GM12878 (cell line): Measurements from ENCODE around the gene ZFP91. TPM values are rescaled to one million over a fixed set of nuclear protein-coding genes. Genes with fewer than 3 reads are reported as not detected.

Experiments
- ATAC-seq: fragments of 200-7000 bp; cut with Tn5 transposase; 3 replicates; pipeline ENCODE4 v1.9.1; 2020; ENCODE audit warnings: mild to moderate bottlenecking, moderate library complexity
- BruUV-seq: library from RNA; stranded (reverse); fragments of 400-500 nt; replicated peaks from 2 replicates; lab custom pipeline; 2021; lab: Mats Ljungman, UMichigan
- CTCF ChIA-PET: fragments of 300-600 bp; sonication (Branson Sonifier 250); formaldehyde crosslinking; extraction: SDS; loops from one replicate; lab custom pipeline; 2021; ENCODE audit warnings: inconsistent platforms; lab: Yijun Ruan, JAX
- POLR2A ChIA-PET: fragments of 350-600 bp; formaldehyde crosslinking; extraction: SDS; loops from one replicate; lab custom pipeline; 2021; ENCODE audit warnings: inconsistent platforms; lab: Charles Lee
- RAD21 ChIA-PET: fragments of 300-600 bp; sonication (Branson Sonifier 250); formaldehyde crosslinking; loops from one replicate; lab custom pipeline; 2023; ENCODE audit warnings: antibody characterized with exemption; ENCODE audit not compliant: unreplicated experiment; lab: Charles Lee
- SMC1A ChIA-PET: fragments of 300-600 bp; sonication (Branson Sonifier 250); formaldehyde crosslinking; loops from one replicate; lab custom pipeline; 2023; ENCODE audit not compliant: unreplicated experiment, uncharacterized antibody; lab: Charles Lee
- DNase-seq: peaks from one replicate; pipeline ENCODE4 v3.0.0-alpha.2; 2011; ENCODE audit warnings: low read depth, low spot score
- FAIRE-seq: peaks from 3 replicates; lab custom pipeline; 2011; peaks lifted over from hg19 to GRCh38; lab: Jason Lieb, UNC
- H2AFZ ChIP-seq: 2 replicates; pipeline ENCODE4 v1.6.0; 2011; ENCODE audit warnings: low read depth, low read length, control low read depth; ENCODE audit not compliant: control insufficient read depth
- H3K27ac ChIP-seq: 2 replicates; pipeline ENCODE4 v1.5.1; 2011; ENCODE audit warnings: control low read depth; ENCODE audit not compliant: control insufficient read depth, insufficient read depth
- H3K27me3 ChIP-seq, 2 experiments: replicated peaks in 1 of 2; 2 replicates each; pipeline versions ENCODE4 v1.6.0 to v1.6.1; 2011; ENCODE audit warnings: low read length in 1 of 2; ENCODE audit not compliant: control insufficient read depth in 2 of 2, insufficient read depth in 2 of 2
- H3K36me3 ChIP-seq, 2 experiments: 2 replicates each; pipeline ENCODE4 v1.5.1; 2011; ENCODE audit warnings: low read length in 1 of 2; ENCODE audit not compliant: control insufficient read depth in 2 of 2, insufficient read depth in 2 of 2
- H3K4me1 ChIP-seq: 2 replicates; pipeline ENCODE4 v1.6.1; 2011; ENCODE audit warnings: mild to moderate bottlenecking, low read length, moderate library complexity, mixed read lengths; ENCODE audit not compliant: control insufficient read depth, insufficient read depth
- H3K4me2 ChIP-seq: 2 replicates; pipeline ENCODE4 v1.6.0; 2011; ENCODE audit warnings: control low read depth; ENCODE audit not compliant: control insufficient read depth, insufficient read depth
- H3K4me3 ChIP-seq: fragments of 200-600 bp; sonication (generic); 2 replicates; pipeline ENCODE4 v1.5.1; 2016
- H3K79me2 ChIP-seq: 2 replicates; pipeline ENCODE4 v1.6.0; 2011; ENCODE audit warnings: low read length; ENCODE audit not compliant: control insufficient read depth, insufficient read depth
- H3K9ac ChIP-seq: 2 replicates; pipeline ENCODE4 v1.8.0; 2011; ENCODE audit warnings: low read length, control low read depth, mixed read lengths; ENCODE audit not compliant: control insufficient read depth, insufficient read depth
- H3K9me3 ChIP-seq: replicated peaks from 3 replicates; pipeline ENCODE4 v1.5.1; 2011; ENCODE audit warnings: mild to moderate bottlenecking, low read length; ENCODE audit not compliant: control insufficient read depth, insufficient read depth
- H4K20me1 ChIP-seq: 2 replicates; pipeline ENCODE4 v1.6.0; 2011; ENCODE audit not compliant: control insufficient read depth, insufficient read depth
- E4F1 ChIP-seq: fragments of 450-650 bp; IDR thresholded peaks from 2 replicates; pipeline ENCODE4 v1.6.1; 2018; ENCODE audit warnings: borderline replicate concordance, mild to moderate bottlenecking; ENCODE audit not compliant: partially characterized antibody
- NRF1 ChIP-seq: conservative IDR thresholded peaks from 2 replicates; pipeline ENCODE4 v1.6.1; 2011; ENCODE audit warnings: mild to moderate bottlenecking, low read depth, low read length, improper control_type of control experiment
- RELB ChIP-seq: fragments of 450-650 bp; IDR thresholded peaks from 2 replicates; pipeline ENCODE4 v1.6.1; 2017; ENCODE audit warnings: low read depth, mild to moderate bottlenecking, moderate library complexity
- USF1 ChIP-seq: IDR thresholded peaks from 2 replicates; pipeline ENCODE4 v1.6.1; 2011; ENCODE audit warnings: borderline replicate concordance, low read depth, mild to moderate bottlenecking, moderate library complexity, mixed read lengths, low read length; ENCODE audit not compliant: insufficient read depth; ENCODE audit errors: extremely low read length
- ZBTB33 ChIP-seq: fragments of 450-650 bp; IDR thresholded peaks from 2 replicates; pipeline ENCODE4 v1.6.1; 2017; ENCODE audit warnings: mild to moderate bottlenecking
- ZNF274 ChIP-seq: IDR thresholded peaks from one replicate; pipeline ENCODE4 v1.8.0; 2011; ENCODE audit not compliant: insufficient read length, insufficient read depth
- ZNF622 ChIP-seq: fragments of 450-650 bp; IDR thresholded peaks from 2 replicates; pipeline ENCODE4 v1.6.1; 2017; ENCODE audit warnings: mild to moderate bottlenecking, inconsistent platforms
- WGBS: methylation state at CpG from one replicate; pipeline ENCODE4 v1.1.6; 2016; ENCODE audit warnings: low lambda C conversion rate; ENCODE audit not compliant: insufficient replicate concordance, insufficient coverage; ENCODE audit errors: missing lambda C conversion rate; 5-methylcytosine and 5-hydroxymethylcytosine counted together
- in situ Hi-C: fragments of 300-500 bp; cut with MboI; formaldehyde crosslinking; loops from 9 replicates; pipeline ENCODE4 v1.14.3; 2018; ENCODE audit warnings: mixed read lengths
- intact Hi-C: fragments of 100-400 bp; cut with micrococcal nuclease; formaldehyde crosslinking; loops from one replicate; pipeline ENCODE4 v1.14.2; 2022; ENCODE audit not compliant: unreplicated experiment
- polyA plus RNA-seq, 11 experiments: library from polyadenylated mRNA; depleted of rRNA in 4 of 11; unstranded in 6 of 11; stranded (reverse) in 5 of 11; fragments of >200 nt; fragmentation: Nextera tagmentation in 4 of 11; fragmentation: Illumina TruSeq in 1 of 11; extraction: Ambion mirVana in 4 of 11; extraction: Trizol in 1 of 11; gene quantifications; 1 replicate in 1 of 11; 2 replicates in 10 of 11; pipeline versions ENCODE4 v1.2.1 to v1.2.3, GENCODE V29; 2011 to 2016; ENCODE audit warnings: inconsistent platforms in 2 of 11, missing spikeins in 2 of 11, low read depth in 1 of 11
- total RNA-seq, 4 experiments: library from RNA; depleted of rRNA in 3 of 4; stranded (reverse); fragments of >200 nt in 3 of 4; fragmentation: Illumina TruSeq in 1 of 4; extraction: Trizol in 1 of 4; gene quantifications; 2 replicates each; pipeline versions ENCODE4 v1.2.1 to v1.2.3, GENCODE V29; 2013 to 2021
- TF ChIP-seq, protein P1 (sequence below): fragments of 450-650 bp; formaldehyde crosslinking; IDR thresholded peaks from 2 replicates; pipeline ENCODE4 v1.5.0; 2022; ENCODE audit warnings: mild to moderate bottlenecking, missing genetic modification characterization
- TF ChIP-seq, protein P2 (sequence below): fragments of 450-650 bp; IDR thresholded peaks from 2 replicates; pipeline ENCODE4 v1.6.1; 2017; ENCODE audit warnings: mild to moderate bottlenecking, low read depth, inconsistent platforms; ENCODE audit not compliant: poor library complexity, severe bottlenecking

Gene ZFP91
- total and polyA plus RNA-seq, 10 of the 15 experiments (the other 5 are each of a cell fraction or from before 2014, with no cell fraction given), result 12.9 to 54.1 (median 31.7) TPM

GRCh38 chr11:58639103-58639502, 60.2 kb downstream of the ZFP91 start:
- intact Hi-C loops (no loop called here), in situ Hi-C loops (no loop called here)
- H3K4me3 ChIP-seq, result no peak overlapping the region
- H3K9ac ChIP-seq, result no peak overlapping the region
- ChIA-PET POLR2A (interaction anchor here (0.9 kb wide), 1 partner anchor 63 kb away, joined by 3 read pairs; the partner anchor contains the start of gene LPXN), RAD21 (interaction anchor here (1.2 kb wide), 1 partner anchor 9 kb away, joined by 3 read pairs; no protein-coding TSS in a partner anchor), SMC1A (interaction anchor here (1.0 to 4.7 kb wide), 3 partner anchors 8 to 11 kb away, joined by 3 to 26 read pairs (median 8); no protein-coding TSS in a partner anchor), CTCF (interaction anchor here (0.8 to 2.7 kb wide), 6 partner anchors 9 to 38 kb away, joined by 3 to 35 read pairs (median 4); no protein-coding TSS in a partner anchor)
- no peak overlapping the region for H2AFZ ChIP-seq
- BruUV-seq, result no TSS peak
- H3K27ac ChIP-seq, result no peak overlapping the region
- DNase-seq (no peak), FAIRE-seq (no peak), ATAC-seq (no peak)
- H3K4me1 ChIP-seq, result no peaks in the 10 kb centered on the region
- no peaks in the 10 kb centered on the region for H4K20me1 ChIP-seq
- H3K27me3 ChIP-seq, result no peaks in the 10 kb centered on the region
- WGBS, result 70% methylated on average over 6 of the region's 6 CpGs
- H3K4me2 ChIP-seq, result no peak overlapping the region
- no peaks in the 10 kb centered on the region for H3K79me2 ChIP-seq
- no peaks in the 10 kb centered on the region for H3K36me3 ChIP-seq
- no peaks in the 10 kb centered on the region; the same call in 2 of the 3 replicates for H3K9me3 ChIP-seq
- no peak for TF ChIP-seq USF1
- TF ChIP-seq, protein P1, sequence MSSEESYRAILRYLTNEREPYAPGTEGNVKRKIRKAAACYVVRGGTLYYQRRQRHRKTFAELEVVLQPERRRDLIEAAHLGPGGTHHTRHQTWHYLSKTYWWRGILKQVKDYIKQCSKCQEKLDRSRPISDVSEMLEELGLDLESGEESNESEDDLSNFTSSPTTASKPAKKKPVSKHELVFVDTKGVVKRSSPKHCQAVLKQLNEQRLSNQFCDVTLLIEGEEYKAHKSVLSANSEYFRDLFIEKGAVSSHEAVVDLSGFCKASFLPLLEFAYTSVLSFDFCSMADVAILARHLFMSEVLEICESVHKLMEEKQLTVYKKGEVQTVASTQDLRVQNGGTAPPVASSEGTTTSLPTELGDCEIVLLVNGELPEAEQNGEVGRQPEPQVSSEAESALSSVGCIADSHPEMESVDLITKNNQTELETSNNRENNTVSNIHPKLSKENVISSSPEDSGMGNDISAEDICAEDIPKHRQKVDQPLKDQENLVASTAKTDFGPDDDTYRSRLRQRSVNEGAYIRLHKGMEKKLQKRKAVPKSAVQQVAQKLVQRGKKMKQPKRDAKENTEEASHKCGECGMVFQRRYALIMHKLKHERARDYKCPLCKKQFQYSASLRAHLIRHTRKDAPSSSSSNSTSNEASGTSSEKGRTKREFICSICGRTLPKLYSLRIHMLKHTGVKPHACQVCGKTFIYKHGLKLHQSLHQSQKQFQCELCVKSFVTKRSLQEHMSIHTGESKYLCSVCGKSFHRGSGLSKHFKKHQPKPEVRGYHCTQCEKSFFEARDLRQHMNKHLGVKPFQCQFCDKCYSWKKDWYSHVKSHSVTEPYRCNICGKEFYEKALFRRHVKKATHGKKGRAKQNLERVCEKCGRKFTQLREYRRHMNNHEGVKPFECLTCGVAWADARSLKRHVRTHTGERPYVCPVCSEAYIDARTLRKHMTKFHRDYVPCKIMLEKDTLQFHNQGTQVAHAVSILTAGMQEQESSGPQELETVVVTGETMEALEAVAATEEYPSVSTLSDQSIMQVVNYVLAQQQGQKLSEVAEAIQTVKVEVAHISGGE, result no peak
- TF ChIP-seq E4F1, result no peak
- TF ChIP-seq ZNF274, result no peak
- no peak for TF ChIP-seq RELB
- TF ChIP-seq ZNF622, result no peak
- no peak for TF ChIP-seq ZBTB33
- TF ChIP-seq, protein P2, sequence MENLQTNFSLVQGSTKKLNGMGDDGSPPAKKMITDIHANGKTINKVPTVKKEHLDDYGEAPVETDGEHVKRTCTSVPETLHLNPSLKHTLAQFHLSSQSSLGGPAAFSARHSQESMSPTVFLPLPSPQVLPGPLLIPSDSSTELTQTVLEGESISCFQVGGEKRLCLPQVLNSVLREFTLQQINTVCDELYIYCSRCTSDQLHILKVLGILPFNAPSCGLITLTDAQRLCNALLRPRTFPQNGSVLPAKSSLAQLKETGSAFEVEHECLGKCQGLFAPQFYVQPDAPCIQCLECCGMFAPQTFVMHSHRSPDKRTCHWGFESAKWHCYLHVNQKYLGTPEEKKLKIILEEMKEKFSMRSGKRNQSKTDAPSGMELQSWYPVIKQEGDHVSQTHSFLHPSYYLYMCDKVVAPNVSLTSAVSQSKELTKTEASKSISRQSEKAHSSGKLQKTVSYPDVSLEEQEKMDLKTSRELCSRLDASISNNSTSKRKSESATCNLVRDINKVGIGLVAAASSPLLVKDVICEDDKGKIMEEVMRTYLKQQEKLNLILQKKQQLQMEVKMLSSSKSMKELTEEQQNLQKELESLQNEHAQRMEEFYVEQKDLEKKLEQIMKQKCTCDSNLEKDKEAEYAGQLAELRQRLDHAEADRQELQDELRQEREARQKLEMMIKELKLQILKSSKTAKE, result no peak
- no peak for TF ChIP-seq NRF1
